Renal pelvis (tissue), 4 donors: ENCODE measurements around the gene DLL1. TPM values are rescaled to one million over a fixed set of nuclear protein-coding genes. Genes with fewer than 3 reads are reported as not detected.

Experiments
- DNase-seq: peaks from one replicate; pipeline ENCODE4 v3.0.0-alpha.2; 2013
- polyA plus RNA-seq, 3 donors: library from polyadenylated mRNA; unstranded; fragments of 120-200 nt; gene quantifications; one replicate each; pipeline ENCODE4 v1.2.1, GENCODE V29; 2013; ENCODE audit not compliant: insufficient read length in 3 of 3

Gene DLL1
- polyA plus RNA-seq, 3 donors: 10.8 to 13.9 (median 11.3) TPM

DNA sequence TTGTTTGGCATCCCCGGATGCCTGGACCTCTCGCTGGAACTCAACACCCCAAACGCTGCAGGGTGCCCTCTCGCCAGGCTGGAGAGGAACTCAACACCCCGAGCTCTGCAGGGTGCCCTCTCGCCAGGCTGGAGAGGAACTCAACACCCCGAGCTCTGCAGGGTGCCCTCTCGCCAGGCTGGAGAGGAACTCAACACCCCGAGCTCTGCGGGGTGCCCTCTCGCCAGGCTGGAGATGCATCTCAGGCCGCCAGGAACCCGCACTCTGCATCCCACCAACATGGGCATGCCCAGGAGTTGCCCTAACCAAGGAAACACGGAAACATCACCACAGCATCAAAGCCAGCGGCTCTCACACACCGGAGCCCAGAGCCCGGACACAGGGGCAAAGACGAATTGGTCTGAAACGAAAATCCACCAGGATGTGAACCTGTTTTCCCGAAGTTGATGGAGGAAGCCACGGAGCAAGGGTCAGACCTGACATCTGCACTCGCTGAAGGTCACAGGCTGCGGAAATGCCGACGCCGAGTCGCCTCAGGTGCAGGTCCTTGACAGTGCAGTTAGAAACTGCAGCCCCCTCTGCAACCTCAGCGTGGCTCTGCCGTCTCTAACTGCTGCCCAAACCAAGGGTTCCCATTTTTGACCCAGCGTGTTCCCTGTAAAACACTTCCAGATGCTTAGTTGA lies 37.5 kb downstream of the DLL1 start:
- DNase-seq: no peak

DNA sequence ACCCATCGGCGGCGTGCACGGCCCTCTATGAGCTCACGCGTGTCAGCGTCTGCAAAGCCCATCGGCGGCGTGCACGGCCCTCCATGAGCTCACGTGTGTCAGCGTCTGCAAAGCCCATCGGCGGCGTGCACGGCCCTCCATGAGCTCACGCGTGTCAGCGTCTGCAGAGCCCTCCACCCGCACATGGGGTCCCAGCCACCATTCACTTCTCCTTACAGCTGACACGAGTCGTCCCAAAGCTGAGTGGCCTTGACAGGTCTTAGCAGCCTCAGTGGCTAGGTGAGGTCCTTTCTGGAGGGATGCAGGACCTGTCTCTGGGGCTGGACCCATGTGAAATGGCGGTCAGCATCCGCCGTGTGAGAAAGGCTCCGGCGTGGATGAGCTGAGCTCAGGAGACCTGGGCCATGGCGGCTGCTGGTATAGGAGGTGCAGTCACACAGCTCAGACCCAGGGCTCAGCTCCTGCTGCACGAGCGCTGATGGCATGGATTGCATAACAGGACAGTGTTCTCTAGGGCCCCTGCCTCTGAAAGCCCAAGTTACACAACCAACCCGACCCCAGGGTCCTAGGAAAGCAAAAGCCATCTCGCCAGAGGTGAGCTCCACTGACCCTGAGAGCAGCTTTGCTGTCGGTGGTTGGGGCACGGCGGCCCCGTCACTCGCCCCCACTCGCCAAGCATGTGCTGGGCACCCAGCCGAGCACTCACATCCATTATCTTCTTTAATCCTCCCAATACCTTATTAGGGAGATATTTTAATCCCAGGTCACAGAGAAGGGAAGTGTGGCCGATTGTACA lies 38.9 kb downstream of the DLL1 start:
- no peak for DNase-seq

DNA sequence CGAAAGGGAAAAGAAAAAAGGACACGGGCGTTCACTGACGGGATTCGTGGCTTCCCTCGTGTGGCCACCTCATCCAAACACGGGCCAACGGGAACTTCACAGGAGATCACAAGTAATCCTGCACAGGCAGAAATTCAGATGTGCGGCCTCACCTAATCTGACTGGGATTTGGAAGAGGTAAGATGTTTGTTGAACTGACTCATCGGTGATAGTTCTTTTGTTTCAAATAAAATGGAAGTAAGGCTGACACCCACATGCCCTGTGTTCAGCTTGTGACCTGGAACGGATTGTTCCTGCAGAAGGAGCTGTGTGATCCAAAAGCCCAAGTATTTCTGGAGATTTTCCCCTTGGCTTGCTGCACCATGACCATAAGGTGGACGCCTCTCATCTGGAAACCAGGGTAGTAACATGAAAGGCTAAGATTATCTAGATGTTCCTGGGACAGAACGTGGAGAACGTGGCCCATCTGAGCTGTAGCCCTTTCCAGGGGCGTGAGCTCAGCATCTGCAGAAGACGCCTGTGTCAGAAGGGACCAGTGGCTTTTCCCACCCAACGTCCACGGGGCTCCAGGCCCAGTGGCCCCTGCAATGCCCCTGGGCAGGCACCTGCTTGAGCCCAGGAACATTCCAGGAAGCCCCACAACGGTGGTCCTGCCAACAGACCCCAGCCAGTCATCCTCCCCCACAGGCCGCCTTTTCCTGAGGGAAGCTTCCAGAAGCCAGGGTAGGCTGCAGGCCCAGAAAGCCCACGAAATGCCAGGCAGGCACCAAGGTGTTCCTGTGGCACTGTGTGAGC lies 39.7 kb downstream of the DLL1 start:
- DNase-seq: no peak

DNA sequence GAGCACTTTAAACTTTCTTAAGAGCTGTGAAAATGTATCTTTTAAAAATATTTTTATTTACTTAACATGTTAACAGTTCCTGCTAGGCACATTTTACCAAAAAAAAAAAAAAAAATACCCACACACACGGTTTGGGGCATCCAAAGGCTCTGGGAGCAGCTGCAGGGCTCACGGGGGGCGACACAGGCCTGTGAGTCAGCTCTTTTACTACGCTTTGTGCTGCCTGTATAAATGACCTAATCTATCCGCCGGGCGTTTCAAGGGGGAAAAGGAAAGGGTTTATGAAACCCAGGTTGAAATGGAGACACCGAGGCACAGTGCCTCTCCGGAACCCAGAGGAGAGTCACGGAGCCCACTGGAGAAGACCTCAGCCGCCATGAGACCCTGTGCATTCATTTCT lies 40.4 kb downstream of the DLL1 start:
- DNase-seq: no peak

DNA sequence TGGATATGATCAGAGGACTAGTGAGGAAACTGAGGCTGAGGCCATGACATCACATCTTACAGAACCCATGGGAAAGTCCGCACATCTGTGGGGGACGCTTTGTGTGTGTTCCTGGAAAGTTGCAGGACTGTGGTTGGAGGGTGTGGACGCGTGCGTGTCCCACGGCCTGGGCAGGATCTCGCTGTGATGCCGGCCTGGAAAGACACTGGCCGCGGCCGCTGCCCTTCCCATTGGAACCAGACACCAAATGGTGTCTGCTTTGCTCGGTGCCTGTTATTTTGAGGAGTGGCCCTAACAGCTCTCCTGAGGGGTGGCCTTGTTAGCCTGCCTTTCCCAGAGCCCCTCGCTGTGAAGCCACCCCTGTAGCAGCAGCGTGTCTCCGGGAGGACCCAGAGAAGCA lies 41.1 kb downstream of the DLL1 start:
- DNase-seq: no peak

DNA sequence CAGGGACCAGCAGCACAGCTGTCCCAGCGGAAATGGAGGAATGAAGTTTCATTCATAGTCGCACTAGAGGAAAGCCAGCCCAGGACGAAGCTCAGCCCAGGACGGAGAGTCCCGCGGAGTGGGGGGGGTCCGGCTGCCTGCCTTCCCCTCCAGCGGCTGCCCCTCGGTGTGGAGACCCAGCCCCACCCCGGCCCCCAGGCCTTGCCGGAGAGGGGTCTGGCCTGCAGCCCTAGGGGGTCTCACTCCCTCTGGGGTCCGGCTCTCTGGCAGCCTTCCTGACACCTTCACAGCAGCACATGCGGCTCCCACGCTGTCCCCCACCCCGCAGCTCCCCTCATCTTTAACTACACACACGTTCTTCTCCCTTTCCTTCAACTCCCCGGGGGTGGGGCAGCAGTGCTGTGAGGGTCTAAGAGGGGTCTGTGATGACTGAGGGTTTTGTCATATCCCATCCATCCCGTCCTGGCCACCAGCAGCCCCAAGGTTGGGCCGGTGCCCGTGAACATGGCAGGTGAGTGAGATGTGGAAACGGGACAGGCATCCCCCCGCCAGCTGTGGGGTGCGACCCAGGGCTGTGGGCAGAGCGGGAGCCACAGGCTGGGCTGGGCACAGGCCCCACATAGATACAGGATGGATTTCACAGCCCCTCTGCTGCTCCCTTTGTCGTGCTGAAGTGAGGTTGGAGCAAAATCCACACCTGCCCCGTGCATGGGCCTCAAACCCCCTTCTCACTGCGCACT lies 41.8 kb downstream of the DLL1 start:
- DNase-seq: no peak

DNA sequence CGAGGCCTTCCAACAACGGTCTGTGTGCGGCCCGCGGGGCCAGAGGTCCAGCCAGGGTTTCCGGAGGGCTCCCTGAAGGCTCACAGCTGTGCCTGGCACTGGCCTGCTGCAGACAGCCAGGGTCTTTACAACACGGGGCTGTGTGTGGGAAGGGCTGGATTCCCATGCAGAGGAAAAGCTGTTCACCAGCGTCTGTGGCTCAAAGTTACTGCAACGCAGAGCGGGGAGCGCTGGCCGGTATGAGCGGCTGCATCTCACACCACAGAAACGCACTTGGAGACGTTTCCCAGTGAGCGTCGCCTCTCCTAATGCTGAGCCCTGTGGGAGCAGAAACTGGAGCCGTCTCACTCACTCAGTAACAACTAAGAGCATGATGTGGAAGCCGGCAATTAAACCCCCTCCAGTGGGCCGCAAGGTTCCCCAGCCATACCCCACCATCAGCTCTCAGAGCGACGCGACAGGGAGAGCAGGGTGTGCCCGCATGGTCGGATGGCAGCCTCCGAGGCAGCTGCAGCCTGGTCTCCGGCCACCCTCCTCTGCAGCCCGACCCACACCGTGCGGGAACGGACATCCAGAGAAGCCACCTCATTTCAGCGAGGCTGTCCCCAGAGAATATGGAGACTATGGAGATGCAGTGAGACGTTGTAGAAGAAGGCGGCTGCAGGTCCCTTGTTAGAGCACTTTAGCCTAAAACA lies 42.6 kb downstream of the DLL1 start:
- no peak for DNase-seq

DNA sequence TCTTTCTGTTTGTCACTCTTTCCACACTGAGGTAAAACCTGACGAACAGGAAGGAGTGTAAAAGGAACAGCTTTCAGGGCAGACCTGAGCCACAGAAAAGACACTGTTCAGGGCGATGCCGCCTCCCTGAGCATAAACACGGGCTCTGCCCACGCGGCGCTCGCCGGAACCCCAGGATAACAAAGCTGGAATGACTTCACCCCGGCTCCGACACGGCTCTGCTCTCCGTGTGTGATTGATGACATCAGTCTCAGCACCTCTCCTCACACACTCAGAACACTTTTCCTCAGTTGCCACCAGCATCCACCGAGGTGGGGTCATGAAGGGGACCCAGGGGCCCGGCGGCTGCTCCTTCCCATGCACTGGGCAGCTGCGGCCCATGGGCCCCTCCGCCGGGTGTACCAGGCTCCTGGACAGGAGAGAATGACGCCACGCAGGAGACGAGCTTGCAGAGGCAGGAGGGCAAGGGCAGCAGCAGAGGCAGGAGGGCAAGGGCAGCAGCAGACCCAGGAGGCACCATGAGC lies 43.6 kb downstream of the DLL1 start:
- no peak for DNase-seq

DNA sequence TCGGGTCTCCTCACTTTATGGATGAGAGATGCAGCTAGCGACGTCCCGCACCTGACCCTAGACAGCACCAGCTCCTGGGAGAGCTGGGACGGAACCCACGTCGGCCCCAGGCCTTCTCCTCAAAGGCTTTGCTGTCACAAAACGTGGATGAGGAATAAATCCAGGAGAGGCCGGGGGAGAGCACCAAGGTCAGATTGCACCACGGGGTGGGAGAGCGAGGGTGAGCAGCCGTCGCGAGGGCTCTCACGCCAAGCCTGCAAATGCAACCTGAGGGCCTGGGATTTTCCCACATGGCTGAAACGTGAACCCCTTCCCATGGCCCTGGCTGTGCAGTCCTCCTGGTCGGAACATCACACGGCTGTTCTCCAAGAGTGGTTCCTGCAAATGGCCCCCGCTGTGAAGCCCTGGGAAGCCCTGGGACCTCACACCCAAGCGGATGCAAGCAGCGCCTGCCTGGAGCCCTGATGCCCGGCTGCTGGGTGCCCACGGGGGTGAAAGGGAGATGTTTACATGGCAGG lies 45.3 kb downstream of the DLL1 start:
- no peak for DNase-seq

DNA sequence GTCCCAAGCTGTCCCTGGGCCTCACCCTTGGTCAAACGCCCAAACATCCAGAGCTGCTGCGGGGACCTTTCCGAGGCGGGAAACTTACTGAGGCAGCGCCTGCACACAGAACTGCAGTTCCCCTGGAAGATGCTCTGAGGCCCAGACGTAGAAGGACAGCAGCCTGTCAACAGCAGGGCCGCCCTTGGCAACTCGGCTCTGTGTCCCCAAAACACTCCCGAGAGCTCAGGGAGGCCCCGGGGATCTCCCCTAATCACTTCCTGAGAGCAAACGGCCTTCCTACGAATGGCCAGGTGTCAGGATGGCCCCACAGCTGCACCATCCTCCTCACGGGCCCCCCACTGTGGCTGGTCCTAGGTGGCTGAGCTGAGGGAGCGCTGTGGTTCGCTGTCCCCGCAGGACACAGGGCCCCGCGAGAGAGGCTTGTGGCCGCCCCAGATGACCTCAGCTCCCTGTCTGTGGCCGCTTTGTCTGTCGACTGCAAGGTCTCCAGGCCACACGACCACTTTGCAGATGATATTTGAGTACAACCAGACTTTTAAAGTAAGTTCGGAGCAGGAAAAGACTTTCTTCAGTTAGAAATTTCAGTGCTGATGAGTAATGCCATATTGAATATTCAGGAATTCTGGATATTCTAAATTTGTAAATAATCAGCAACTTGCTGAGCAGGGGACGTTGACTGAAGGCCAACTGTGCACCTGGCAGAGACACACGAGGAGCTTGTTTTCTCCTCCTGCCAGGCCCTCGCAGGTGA lies 46.0 kb downstream of the DLL1 start:
- no peak for DNase-seq

DNA sequence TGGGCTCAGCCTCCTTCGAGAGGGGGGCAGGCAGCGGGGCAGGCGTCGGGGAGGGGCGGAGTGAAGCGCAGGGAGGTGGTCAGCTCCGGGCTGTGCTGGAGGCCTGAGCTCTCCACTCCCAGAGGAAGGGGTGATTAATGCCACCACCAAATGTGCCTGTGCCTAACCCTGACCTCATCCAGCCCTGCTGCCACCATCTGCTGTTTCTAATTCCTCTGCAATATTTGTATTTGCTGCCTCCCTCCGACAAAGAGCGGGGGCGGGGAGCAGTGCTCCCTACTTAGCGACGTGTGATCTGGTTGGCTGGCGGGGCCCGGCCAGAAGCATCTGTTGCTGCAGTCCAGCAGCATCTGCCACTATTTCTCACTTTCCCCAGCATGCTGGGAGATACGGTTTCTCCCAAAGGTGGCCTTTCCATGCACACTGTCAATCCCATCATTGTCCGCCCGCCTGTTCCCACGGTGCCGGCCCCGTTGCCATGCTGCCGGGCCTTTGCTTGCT lies 47.0 kb downstream of the DLL1 start:
- DNase-seq: no peak

DNA sequence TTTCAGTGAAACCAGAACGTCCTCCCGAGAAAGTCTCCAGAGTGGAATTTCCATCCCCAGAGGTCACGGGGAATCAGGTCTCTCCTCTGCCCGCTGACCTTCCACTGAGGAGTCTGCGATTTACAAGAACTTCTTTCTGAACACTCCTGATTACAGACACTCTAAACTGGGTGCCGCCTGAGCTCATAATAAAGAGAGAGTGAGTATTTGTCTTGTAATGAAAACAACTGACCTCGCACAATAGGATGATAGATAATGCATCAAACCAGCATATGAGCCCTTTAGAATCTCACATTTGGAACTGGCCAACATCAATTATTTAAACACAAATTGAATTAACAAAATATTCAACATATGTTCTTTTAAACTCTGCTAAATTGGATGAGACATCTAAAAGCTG lies 47.5 kb downstream of the DLL1 start:
- no peak for DNase-seq

DNA sequence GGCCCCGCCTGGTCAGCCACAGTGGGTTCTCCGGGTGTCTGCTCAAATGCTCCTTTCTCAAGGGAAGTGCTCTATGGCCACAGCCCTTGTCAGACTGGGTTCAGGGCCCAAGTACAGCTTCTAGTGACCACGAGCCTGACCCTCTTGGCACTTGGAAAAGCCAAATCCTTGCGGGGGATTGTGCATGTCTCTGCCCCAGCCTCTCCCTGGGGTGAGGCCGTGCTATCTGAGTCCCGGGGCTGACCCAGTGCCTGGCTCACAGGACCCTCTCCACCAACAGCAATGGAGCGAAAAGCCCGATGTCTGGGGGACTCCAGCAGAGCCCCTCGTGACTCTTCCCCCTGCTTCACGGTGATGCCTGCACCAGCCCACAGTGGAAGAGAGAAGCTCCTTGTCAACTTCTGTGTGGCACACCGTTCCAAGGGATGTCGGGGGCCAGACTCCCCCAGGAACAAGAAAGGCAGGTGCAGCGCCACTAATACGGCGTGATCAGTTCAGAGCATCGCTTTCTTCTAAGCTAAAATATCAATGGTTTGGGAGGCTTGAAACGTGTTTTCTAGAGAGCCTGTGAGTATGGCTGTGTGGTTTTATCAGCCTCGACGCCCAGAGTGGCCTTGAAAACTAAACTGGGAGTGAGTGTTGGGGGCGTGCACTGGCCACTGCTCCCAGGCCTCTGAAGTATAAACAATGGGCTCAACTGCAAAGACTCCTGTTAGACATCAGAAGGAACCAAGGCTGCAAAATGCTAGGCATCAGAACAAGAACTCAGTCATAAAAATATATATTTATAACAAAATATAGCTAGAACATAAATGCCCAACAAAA lies 51.9 kb downstream of the DLL1 start:
- DNase-seq: no peak

DNA sequence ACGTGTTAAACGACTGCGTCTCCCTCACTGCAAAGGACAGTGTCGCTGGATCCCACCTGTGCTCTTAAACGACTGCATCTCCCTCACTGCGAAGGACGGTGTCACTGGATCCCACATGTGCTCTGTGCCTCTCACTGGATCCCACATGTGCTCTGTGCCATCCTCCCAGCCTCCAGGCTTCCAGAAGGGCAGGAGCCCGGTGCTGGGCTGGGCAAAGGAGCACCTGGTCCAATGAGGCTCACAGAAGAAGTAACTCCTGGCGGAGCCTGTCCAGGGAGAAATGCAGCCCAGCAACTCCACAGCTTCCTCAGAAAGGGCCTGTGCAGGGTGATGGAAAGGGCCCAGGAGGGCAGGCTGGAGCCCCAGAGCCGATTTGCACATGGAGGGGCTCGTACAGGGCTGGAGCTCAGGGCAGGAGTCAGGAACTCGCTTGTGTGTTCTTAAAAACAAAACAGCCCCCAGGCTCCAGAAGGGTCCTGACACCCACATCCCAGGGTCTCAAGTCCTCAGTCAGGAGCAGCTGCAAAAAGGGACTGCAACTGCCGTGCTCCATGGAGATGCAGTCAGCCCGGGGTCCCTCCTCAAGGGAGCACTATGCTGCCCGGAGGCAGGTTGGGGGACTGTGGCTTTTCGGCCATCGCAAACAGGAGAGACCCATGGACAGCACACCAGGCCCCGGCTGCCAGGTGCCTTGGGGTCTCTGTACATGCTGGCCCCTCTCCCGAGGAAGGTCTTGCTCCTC lies 52.7 kb downstream of the DLL1 start:
- no peak for DNase-seq

DNA sequence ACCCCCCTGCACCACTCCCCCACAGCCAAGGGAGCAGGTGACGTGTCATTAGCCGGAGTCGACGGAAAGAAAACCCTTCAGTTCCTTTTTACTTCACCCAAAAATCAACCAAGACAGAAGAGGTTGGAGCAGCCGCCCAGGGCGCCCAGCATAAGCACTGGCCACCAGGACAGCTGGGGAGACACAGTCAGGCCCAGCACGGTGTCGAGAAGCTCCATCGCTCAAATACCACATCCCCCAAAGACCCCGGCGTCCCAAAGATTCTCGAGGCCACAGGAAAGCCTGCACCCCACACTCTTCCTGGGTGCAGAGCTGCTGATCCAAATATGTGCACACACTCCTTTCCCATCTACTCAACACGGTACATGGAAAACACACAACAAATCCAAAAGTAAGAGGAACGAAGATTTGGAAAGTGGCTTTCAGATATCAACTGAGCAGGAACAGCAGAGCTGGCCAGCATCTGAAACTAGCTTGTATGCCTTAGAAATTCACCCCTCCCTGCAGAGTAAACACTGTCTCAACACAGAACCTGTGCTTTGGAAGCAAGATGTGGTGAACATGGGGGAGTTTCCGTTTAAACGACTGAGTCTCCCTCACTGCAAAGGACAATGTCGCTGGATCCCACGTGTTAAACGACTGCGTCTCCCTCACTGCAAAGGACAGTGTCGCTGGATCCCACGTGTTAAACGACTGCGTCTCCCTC lies 54.6 kb downstream of the DLL1 start:
- DNase-seq: no peak

DNA sequence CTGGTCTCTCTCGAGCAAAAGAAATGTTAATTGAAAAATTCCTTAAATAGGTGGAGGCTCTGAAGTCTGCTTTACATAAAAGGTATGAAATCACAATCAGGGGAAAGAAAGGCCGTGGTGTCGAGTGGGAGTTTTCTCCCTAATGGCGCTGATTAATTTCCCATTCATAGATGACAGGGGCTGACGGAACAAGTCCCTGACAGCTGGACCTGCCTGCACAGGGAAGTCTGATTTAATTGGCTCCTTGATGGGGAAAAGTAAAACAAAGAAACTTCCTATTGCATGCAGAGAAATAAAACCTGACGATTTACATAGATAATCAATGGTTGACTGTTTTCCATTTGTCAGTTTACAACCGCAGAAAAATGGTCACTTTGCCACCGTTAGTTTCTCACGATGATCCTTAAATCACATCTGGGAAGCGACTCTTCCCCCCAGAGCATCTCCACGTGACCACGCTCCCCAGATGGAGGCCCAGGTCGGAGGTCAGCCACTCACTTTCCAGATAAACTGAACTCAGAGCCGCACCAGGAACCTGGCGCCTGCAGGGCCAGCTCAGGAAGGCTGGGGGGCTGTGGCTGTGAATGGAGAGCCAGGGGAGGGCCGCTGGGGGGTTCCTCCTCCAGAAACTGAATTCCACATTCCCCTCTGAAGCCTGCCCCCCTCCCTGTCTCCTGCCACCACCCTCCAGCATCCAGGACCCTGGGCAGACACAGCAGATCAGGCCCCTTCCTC lies 55.3 kb downstream of the DLL1 start:
- no peak for DNase-seq

DNA sequence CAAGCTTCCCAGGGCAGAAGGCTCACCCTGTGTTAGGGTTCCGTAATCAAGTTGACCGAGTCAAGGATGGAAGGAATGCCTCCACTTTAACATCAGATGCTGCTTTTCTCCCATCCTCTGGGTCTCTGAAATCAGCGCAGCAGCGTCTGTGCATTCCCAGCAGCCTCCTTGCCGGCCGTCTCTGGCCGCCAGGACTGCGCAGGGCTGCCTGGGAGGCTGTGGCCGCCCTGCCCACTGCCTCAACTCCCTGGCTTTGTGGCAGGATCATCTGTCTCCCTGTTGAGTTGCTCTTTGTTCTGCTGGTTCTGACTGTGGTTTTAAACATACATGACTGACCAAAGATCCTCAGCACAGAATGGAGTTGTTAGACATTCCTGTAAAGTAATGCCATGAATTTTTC lies 56.5 kb downstream of the DLL1 start:
- DNase-seq: no peak
